SK-N-SH treated with all-trans-retinoic acid at 6 μM for 48 hours (cell line): ENCODE measurements around the gene PRKAG1.

ENCODE experiments used
- CSDC2 ChIP-seq: fragments of 250-450 bp; sonication (Bioruptor Pico); IDR thresholded peaks from 2 replicates; pipeline ENCODE4 v1.5.0; 2020; ENCODE audit warnings: mild to moderate bottlenecking, moderate library complexity
- ISL1 ChIP-seq: fragments of 250-450 bp; sonication (Bioruptor Pico); IDR thresholded peaks from 2 replicates; pipeline ENCODE4 v2.1.2; 2022; ENCODE audit warnings: mild to moderate bottlenecking, moderate library complexity
- POU6F1 ChIP-seq: fragments of 250-450 bp; sonication (Bioruptor Pico); IDR thresholded peaks from 2 replicates; pipeline ENCODE4 v1.8.0; 2021; ENCODE audit warnings: low read depth, mild to moderate bottlenecking, moderate library complexity, borderline replicate concordance
- PPARA ChIP-seq: fragments of 250-450 bp; sonication (Bioruptor Pico); IDR thresholded peaks from 2 replicates; pipeline ENCODE4 v1.5.0; 2020; ENCODE audit warnings: mild to moderate bottlenecking, borderline replicate concordance
- RARB ChIP-seq: fragments of 250-450 bp; sonication (Bioruptor Pico); IDR thresholded peaks from 2 replicates; pipeline ENCODE4 v1.8.0; 2021; ENCODE audit warnings: mild to moderate bottlenecking, moderate library complexity
- SNAI2 ChIP-seq: fragments of 250-450 bp; sonication (Bioruptor Pico); IDR thresholded peaks from 2 replicates; pipeline ENCODE4 v1.5.0; 2020; ENCODE audit warnings: mild to moderate bottlenecking, moderate library complexity
- TOX ChIP-seq: fragments of 250-450 bp; sonication (Bioruptor Pico); IDR thresholded peaks from 2 replicates; pipeline ENCODE4 v1.8.0; 2021; ENCODE audit warnings: mild to moderate bottlenecking, moderate library complexity, borderline replicate concordance
- ZFP3 ChIP-seq: fragments of 250-450 bp; sonication (Bioruptor Pico); IDR thresholded peaks from 2 replicates; pipeline ENCODE4 v1.5.0; 2020; ENCODE audit warnings: mild to moderate bottlenecking, moderate library complexity
- ZFP30 ChIP-seq: fragments of 450-650 bp; formaldehyde crosslinking; IDR thresholded peaks from 2 replicates; pipeline ENCODE4 v1.5.0; 2022; ENCODE audit warnings: mild to moderate bottlenecking, moderate library complexity
- ZNF565 ChIP-seq: fragments of 450-650 bp; formaldehyde crosslinking; conservative IDR thresholded peaks from 2 replicates; pipeline ENCODE4 v1.5.0; 2020; ENCODE audit warnings: low read depth, mild to moderate bottlenecking, moderate library complexity
- TF ChIP-seq, protein P1 (sequence below): fragments of 250-450 bp; sonication (Bioruptor Pico); IDR thresholded peaks from 2 replicates; pipeline ENCODE4 v1.5.1; 2020; ENCODE audit warnings: low read depth, mild to moderate bottlenecking, moderate library complexity
- TF ChIP-seq, protein P2 (sequence below): fragments of 250-450 bp; sonication (Bioruptor Pico); IDR thresholded peaks from 2 replicates; pipeline ENCODE4 v1.5.0; 2020; ENCODE audit warnings: mild to moderate bottlenecking, moderate library complexity

- TF ChIP-seq ZFP3 (CRISPR knock-in tag) = no peak
- no peak for TF ChIP-seq POU6F1 (CRISPR knock-in tag)
- TF ChIP-seq, protein P1, sequence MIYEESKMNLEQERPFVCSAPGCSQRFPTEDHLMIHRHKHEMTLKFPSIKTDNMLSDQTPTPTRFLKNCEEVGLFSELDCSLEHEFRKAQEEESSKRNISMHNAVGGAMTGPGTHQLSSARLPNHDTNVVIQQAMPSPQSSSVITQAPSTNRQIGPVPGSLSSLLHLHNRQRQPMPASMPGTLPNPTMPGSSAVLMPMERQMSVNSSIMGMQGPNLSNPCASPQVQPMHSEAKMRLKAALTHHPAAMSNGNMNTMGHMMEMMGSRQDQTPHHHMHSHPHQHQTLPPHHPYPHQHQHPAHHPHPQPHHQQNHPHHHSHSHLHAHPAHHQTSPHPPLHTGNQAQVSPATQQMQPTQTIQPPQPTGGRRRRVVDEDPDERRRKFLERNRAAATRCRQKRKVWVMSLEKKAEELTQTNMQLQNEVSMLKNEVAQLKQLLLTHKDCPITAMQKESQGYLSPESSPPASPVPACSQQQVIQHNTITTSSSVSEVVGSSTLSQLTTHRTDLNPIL (CRISPR knock-in tag) = no peak
- no peak for TF ChIP-seq ISL1 (CRISPR knock-in tag)
- no peak for TF ChIP-seq ZFP30 (CRISPR knock-in tag)
- TF ChIP-seq CSDC2 (CRISPR knock-in tag) = no peak
- TF ChIP-seq SNAI2 (CRISPR knock-in tag) = no peak
- no peak for TF ChIP-seq PPARA (CRISPR knock-in tag)
- no peak for TF ChIP-seq TOX (CRISPR knock-in tag)
- TF ChIP-seq RARB = no peak
- TF ChIP-seq ZNF565 (CRISPR knock-in tag) = no peak
- TF ChIP-seq, protein P2, sequence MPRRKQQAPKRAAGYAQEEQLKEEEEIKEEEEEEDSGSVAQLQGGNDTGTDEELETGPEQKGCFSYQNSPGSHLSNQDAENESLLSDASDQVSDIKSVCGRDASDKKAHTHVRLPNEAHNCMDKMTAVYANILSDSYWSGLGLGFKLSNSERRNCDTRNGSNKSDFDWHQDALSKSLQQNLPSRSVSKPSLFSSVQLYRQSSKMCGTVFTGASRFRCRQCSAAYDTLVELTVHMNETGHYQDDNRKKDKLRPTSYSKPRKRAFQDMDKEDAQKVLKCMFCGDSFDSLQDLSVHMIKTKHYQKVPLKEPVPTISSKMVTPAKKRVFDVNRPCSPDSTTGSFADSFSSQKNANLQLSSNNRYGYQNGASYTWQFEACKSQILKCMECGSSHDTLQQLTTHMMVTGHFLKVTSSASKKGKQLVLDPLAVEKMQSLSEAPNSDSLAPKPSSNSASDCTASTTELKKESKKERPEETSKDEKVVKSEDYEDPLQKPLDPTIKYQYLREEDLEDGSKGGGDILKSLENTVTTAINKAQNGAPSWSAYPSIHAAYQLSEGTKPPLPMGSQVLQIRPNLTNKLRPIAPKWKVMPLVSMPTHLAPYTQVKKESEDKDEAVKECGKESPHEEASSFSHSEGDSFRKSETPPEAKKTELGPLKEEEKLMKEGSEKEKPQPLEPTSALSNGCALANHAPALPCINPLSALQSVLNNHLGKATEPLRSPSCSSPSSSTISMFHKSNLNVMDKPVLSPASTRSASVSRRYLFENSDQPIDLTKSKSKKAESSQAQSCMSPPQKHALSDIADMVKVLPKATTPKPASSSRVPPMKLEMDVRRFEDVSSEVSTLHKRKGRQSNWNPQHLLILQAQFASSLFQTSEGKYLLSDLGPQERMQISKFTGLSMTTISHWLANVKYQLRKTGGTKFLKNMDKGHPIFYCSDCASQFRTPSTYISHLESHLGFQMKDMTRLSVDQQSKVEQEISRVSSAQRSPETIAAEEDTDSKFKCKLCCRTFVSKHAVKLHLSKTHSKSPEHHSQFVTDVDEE (CRISPR knock-in tag) = no peak
Observed at GRCh38 chr12:49043241-49043640, 24.7 kb upstream of the PRKAG1 start.
